GM19452 (cell line): Measurements from ENCODE around the gene COL6A2.

Source experiments
- ATAC-seq: cut with Tn5 transposase; IDR thresholded peaks from one replicate; pipeline ENCODE4 v1.9.1; 2021; ENCODE audit not compliant: unreplicated experiment

Gene COL6A2

GRCh38 chr21:46111857-46112724 lies 14.2 kb downstream of the COL6A2 start:
- ATAC-seq, result no peak

GRCh38 chr21:46112725-46113215 lies 14.9 kb downstream of the COL6A2 start:
- ATAC-seq, result no peak

- ATAC-seq, result no peak
Measured at GRCh38 chr21:46113497-46114176, 15.7 kb downstream of the COL6A2 start.

- ATAC-seq, result no peak
Measured at GRCh38 chr21:46114963-46115362, 17.1 kb downstream of the COL6A2 start.

- no peak for ATAC-seq
Measured at GRCh38 chr21:46115441-46116188, 17.7 kb downstream of the COL6A2 start.

- no peak for ATAC-seq
Measured at GRCh38 chr21:46116189-46116775, 18.4 kb downstream of the COL6A2 start.

GRCh38 chr21:46116776-46117585 lies 19.1 kb downstream of the COL6A2 start:
- ATAC-seq, result no peak

- no peak for ATAC-seq
Measured at GRCh38 chr21:46117586-46118315, 19.8 kb downstream of the COL6A2 start.

- ATAC-seq, result no peak
Measured at GRCh38 chr21:46118316-46119143, 20.6 kb downstream of the COL6A2 start.

GRCh38 chr21:46119144-46119636 lies 21.3 kb downstream of the COL6A2 start:
- ATAC-seq, result no peak

- ATAC-seq, result no peak
Measured at GRCh38 chr21:46119637-46120271, 21.8 kb downstream of the COL6A2 start.

GRCh38 chr21:46120301-46121285 lies 22.7 kb downstream of the COL6A2 start:
- no peak for ATAC-seq

GRCh38 chr21:46121286-46122221 lies 23.6 kb downstream of the COL6A2 start:
- ATAC-seq, result no peak

GRCh38 chr21:46122237-46122671 lies 24.3 kb downstream of the COL6A2 start:
- no peak for ATAC-seq
